Fibroblast of mammary gland (primary cell): ENCODE data around the gene PROX2.

Experiments used
- DNase-seq: peaks from one replicate; pipeline ENCODE4 v3.0.0-alpha.2; 2010; ENCODE audit warnings: low read depth
- H3K4me3 ChIP-seq: 2 replicates; pipeline ENCODE4 v1.5.1; 2011; ENCODE audit warnings: low read depth, mild to moderate bottlenecking, low read length, moderate library complexity; ENCODE audit not compliant: control insufficient read depth
- TF ChIP-seq, protein P1 (sequence below): conservative IDR thresholded peaks from 2 replicates; pipeline ENCODE4 v1.5.1; 2011; ENCODE audit warnings: low read depth, low read length, inconsistent platforms; ENCODE audit not compliant: control insufficient read depth, insufficient read depth

Gene PROX2

GRCh38 chr14:74911221-74911620 is 35.3 kb upstream of the PROX2 start:
- DNase-seq, result no peak
- TF ChIP-seq, protein P1, sequence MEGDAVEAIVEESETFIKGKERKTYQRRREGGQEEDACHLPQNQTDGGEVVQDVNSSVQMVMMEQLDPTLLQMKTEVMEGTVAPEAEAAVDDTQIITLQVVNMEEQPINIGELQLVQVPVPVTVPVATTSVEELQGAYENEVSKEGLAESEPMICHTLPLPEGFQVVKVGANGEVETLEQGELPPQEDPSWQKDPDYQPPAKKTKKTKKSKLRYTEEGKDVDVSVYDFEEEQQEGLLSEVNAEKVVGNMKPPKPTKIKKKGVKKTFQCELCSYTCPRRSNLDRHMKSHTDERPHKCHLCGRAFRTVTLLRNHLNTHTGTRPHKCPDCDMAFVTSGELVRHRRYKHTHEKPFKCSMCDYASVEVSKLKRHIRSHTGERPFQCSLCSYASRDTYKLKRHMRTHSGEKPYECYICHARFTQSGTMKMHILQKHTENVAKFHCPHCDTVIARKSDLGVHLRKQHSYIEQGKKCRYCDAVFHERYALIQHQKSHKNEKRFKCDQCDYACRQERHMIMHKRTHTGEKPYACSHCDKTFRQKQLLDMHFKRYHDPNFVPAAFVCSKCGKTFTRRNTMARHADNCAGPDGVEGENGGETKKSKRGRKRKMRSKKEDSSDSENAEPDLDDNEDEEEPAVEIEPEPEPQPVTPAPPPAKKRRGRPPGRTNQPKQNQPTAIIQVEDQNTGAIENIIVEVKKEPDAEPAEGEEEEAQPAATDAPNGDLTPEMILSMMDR, result no peak
- H3K4me3 ChIP-seq, result no peak overlapping the region

DNA sequence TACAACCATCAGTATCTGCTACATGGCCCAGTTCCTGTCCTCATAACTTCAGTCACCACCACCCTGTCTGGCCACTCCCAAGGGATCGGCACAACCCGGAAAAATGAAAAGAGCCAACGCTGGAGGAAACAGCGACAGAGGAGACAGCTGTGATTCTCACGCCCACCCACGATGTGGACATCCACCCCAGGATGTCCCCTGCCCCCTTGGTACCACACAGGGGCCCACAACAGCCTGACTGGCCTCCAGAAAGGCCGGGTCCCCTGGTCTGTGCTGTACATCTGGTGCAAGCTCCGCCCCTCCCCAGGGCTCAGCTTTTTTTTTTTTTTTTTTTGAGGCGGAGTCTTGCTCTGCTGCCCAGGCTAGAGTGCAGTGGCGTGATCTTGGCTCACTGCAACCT is 34.6 kb upstream of the PROX2 start:
- TF ChIP-seq, protein P1, result no peak
- no peak overlapping the region for H3K4me3 ChIP-seq
- no peak for DNase-seq

- DNase-seq, result no peak
- H3K4me3 ChIP-seq, result no peak overlapping the region
- TF ChIP-seq, protein P1, result no peak
These were observed 34.0 kb upstream of the PROX2 start for GRCh38 chr14:74909911-74910310.

GRCh38 chr14:74909501-74909900 is 33.6 kb upstream of the PROX2 start:
- TF ChIP-seq, protein P1, result no peak
- DNase-seq, result no peak
- no peak overlapping the region for H3K4me3 ChIP-seq

GRCh38 chr14:74908861-74909341 is 33.0 kb upstream of the PROX2 start:
- no peak overlapping the region for H3K4me3 ChIP-seq
- TF ChIP-seq, protein P1, result no peak
- no peak for DNase-seq

DNA sequence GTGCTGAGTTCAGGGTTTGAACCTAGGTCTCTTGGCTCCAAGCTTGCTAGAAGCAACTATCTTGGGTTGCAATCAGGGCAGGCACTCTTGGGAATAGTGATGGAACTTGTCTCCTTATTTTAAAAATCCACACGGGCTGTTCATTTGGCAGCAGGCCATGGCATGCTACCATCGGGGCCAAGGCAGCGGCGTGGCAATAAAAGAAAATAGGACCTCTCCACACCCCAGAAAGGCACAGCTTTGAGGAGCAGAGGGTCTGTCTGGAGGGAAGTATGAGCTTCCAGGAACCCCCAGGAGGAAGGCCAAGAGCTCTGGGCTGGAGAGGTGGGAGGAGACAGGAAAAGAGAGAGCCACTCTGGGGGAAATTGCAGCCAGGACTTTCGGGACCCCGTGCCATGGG is 31.8 kb upstream of the PROX2 start:
- TF ChIP-seq, protein P1, result no peak
- no peak overlapping the region for H3K4me3 ChIP-seq
- no peak for DNase-seq

GRCh38 chr14:74906925-74907521 is 31.1 kb upstream of the PROX2 start:
- H3K4me3 ChIP-seq, result no peak overlapping the region
- TF ChIP-seq, protein P1, result no peak
- no peak for DNase-seq
